GM19438 (cell line): ENCODE results near the gene UPK3B.
"Not testable (repeated sequence)": the region's sequence is repeated elsewhere in the genome, so short reads cannot be mapped to it uniquely, and the experiment has no call there.

Source experiments
- ATAC-seq: cut with Tn5 transposase; IDR thresholded peaks from one replicate; pipeline ENCODE4 v1.9.1; 2021; ENCODE audit warnings: low read depth; ENCODE audit not compliant: unreplicated experiment

UPK3B gene

DNA sequence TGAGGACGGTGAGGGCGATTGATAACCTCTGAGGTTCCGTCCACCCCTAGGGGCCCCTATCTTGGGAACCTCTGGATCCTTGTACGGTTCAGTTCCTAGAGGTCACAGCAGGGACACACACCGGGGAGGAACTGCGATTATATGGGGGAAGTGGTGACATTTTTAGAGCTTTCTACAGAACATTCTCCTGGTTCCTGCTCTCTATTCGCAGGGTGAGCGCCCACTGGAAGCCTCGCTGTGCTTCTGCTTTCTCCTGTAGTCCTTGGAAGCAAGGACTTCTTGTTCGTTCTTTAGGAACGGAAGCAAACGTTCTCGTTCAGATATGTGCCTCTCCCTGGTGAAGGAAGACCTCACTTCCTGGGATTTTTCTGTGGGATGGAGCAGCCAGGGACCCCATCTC lies 22.4 kb upstream of the UPK3B start:
- ATAC-seq, result not testable (repeated sequence)

DNA sequence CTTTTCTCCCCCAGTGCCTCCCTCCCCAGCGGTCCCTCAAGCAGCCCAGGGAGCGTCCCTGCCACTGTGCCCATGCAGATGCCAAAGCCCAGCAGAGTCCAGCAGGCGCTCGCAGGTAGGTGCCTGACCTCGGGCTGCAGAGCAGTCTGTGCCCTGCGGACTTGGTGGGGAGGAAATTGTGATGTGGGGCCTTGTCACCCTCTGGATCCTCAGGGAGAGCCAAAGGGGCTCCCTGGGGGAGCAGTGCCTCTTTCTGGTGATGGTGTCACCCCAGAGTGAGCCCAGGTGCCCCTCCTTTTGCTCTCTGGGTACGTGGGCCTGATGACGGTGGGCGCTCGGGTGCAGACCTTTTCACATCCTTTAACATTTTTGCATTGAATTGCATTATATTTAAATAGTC lies 18.2 kb upstream of the UPK3B start:
- not testable (repeated sequence) for ATAC-seq

DNA sequence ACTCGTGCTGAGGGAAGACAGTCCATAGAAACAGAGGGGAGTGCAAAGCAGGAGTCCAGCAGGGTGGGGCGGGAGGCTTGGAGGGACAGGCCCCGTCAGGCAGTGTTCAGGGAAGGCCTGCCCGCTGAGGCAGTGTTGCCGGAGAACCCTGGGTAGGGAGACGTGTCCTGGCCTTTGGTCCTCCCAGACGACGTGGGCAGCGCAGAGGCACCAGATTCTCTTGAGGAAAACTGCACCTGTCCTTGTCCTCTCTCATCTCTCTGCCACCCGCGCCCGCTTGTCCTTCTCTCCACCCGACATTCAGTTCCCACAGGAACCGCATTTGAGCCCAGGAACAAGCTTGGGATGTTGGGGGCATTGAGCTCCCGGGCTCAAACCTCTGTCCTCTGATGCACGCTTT lies 14.6 kb upstream of the UPK3B start:
- ATAC-seq, result not testable (repeated sequence)

DNA sequence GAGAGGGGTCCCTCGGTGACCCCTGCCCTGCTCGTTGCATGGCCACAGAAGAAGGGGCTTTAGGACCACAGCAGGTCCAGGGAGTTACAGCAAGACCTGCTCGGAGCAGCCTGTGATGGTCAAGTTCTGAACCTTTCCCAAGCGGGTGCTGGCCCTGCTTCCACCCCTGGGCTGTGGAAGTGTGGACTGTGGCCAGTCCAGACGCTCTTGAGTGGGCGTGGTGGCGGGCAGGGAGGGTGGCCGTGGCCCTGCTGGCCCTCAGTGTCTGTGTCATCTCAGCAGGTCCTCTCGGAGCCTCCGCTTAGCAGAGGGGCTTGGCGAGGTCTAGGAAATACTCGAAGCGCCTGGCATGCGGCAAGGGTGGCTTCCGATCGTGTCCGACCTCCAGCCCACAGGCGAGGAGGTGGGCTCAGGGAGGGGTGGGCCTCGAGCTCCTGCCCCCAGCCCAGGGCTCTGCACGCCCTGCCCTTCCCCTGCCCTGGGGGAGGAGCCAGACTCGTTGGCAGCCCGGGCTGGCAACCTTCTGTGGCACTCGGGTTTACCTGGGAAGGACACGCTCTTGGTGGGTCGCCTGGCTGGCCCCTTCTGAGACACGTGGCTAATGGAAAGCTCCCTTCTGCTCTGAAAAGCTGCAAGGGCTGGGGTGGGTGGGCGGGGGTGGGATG lies 12.3 kb upstream of the UPK3B start:
- not testable (repeated sequence) for ATAC-seq

DNA sequence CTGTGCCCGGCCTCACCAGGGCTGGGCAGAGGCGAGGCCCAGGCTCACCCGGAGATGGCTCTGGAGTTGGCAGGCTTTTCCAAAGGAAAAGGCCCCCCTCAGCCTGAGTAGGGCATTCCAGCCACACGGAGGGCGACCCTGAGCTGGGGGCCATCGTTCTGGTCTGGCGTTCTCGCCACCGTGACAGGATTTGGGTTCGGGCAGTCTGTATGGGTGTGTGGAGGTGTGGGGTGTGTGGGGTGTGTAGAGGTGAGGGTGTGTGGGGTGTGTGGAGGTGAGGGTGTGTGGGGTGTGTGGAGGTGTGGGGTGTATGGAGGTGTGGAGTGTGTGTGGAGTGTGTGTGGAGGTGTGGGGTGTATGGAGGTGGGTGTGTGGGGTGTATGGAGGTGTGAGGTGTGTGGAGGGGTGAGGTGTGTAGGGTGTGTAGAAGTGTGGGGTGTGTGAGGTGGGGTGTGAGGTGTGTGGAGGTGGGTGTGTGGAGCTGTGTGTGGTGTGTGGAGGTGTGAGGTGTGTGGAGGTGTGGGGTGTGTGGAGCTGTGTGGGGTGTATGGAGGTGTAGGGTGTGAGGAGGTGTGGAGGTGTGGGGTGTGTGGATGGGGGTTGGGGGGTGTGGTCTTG lies 11.7 kb upstream of the UPK3B start:
- not testable (repeated sequence) for ATAC-seq

DNA sequence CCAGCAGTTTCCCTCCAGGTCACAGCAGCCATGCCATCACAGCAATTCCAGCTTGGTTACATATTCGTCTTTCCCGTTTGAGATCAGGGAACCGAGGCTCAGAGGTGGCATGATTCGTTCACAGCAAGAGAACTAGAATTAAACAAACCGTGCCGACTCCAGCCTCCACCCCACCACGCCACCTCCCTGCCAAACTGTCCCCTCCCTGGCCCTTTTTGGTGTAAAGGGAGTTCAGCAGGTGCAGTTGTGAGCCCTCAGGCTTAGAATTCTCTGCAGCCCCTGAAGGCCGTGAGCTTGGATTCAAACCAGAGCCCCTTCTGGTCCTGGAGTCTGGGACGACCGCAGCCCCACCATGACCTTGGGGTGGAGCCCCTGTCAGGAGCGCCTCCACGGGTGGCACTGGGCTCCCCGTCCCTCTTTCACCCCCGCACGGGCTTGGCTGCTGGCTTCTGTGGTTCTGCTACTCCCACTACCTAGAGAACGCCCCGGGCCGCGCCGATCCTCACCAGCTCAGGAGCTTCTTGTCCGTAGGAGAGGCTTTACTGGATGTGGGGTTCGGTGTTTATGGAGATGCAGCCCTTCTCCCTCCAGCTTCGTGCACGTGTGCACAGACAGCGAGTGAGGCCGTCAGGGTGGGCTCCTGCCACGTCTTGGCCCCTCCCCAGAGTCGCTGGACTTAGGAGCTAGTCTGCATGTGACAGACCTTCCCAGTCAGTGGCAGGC lies 11.0 kb upstream of the UPK3B start:
- not testable (repeated sequence) for ATAC-seq

DNA sequence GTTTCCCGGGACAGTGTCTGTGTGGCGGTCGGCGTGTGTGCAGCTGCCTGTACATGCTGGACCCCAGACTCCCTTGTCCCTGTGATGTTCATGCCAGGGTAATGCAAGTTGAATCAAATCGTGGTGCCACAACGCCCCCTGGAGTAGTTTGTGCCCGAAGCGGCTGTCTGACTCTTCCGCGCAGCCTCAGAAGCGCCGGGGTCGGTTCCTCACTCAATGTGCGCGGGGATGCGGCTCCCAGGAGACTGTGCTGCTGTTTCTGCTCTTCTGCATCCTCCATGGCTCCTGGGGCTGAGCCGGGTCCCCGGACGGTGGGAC lies 10.5 kb upstream of the UPK3B start:
- ATAC-seq, result not testable (repeated sequence)

DNA sequence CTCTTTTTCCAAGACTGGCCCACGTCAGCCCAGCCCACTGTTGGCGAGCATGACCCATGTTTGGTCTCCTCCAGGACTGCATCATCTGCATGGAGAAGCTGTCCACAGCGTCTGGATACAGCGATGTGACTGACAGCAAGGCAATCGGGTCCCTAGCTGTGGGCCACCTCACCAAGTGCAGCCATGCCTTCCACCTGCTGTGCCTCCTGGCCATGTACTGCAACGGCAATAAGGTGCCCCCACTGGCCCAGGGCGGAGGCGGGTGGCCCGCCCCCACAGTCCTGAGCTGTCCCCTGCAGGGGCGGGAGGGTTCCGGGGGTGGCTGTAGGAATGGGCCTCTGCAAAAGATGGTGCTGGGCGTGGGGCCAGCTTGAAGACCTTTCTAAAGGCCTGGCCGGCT lies 8.1 kb upstream of the UPK3B start:
- ATAC-seq, result not testable (repeated sequence)

DNA sequence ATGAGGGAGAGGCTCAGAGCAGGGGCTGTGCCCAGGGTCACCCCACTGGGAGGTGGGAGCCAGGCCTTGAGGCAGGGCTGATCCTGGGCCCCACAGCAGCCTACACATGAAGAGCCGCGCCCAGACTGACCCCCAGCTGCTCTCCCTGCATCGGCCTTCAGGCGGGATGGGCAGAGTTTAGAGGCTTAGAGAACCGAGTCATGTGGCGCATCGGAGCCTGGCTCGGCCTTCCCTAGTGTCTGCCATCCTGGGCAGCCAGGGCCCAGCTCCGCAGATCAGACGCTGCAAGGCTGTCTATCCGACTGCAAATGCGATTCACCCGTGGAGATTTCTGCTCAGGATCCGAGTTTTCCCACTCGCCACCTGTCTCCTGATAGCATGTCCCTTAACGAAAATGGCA lies 7.5 kb upstream of the UPK3B start:
- ATAC-seq, result not testable (repeated sequence)

DNA sequence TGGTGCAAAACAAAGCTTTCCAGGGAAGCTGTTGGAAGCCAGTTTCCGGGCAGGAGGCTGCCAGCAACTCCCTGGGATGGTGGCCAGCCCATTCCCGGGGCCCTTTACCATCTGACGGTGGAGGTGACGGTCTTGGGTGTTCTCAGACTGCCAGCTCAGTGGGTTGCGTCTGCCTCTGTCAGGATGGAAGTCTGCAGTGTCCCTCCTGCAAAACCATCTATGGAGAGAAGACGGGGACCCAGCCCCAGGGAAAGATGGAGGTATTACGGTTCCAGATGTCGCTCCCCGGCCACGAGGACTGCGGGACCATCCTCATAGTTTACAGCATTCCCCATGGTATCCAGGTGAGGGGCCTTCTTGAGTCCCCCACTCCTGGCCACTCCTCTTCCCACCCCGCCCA lies 7.1 kb upstream of the UPK3B start:
- ATAC-seq, result not testable (repeated sequence)

DNA sequence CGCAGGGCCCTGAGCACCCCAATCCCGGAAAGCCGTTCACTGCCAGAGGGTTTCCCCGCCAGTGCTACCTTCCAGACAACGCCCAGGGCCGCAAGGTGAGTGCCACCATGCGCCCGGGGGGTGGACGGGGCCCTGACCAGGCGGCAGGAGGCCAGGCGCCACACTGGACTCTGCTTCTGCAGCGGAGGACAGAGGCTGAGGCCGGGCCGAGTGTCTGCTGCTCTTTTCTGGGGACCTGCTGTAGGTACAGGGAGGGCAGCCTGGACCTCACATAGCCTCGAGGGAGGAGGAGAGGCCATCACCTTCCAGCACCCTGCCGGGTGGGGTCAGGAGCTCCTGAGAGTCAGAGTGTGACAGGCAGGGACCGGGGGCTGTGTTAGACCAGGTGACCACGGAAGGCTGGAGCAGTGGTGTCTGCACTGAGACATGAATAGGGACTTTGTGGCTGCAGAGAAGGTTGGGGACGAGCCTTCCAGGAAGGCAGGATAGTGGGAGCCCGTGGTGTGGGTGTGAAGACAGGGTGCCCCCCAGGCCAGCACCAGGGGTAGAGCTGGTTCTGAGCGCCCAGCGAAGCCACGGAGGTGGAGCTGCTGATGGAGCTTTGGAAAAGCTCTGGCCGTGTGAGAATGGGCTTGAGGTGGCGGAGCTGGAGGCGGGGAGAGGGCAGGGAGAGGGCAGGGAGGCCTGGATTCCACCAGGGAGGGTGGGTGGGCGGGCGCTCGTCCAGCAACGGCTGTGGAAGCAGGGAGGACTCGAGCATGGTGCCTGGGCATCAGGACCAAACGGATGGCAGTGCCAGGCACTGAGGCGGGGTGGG lies 5.8 kb upstream of the UPK3B start:
- ATAC-seq, result not testable (repeated sequence)

DNA sequence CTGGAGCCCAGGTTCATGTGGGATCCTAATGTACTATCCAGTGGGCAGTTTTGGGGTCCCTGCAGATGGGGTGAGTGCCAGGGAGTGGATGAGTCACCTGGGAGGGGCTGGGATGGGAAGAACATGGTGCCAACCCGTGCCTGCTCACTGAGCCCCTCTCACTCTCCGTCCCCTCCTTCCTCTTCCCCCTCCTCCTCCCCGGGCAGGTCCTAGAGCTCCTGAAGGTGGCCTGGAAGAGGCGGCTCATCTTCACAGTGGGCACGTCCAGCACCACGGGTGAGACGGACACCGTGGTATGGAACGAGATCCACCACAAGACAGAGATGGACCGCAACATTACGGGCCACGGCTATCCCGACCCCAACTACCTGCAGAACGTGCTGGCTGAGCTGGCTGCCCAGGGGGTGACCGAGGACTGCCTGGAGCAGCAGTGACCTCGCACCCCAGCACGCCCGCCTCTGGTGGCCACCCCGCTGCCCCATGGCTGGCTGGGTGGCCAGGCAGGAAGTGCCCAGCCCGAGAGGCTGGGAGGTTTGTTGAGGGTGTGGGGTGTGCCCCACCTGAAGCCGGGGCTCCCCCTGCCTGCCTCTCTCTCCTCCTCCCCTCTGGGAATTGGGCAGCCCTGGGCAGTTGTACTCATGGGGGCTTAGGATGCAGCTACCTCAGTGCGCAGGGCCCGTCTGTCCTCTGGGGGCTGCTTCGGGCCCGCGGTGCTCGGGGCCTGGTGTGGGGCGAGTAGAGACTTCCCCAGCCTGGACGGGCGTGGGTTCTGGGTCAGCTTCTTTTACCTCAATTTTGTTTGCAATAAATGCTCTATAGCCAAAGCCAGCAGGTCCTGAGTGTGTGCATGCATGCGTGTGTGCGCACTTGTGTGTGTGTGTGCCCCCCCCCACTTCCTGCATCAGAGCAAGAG lies 4.9 kb upstream of the UPK3B start:
- ATAC-seq, result no peak

DNA sequence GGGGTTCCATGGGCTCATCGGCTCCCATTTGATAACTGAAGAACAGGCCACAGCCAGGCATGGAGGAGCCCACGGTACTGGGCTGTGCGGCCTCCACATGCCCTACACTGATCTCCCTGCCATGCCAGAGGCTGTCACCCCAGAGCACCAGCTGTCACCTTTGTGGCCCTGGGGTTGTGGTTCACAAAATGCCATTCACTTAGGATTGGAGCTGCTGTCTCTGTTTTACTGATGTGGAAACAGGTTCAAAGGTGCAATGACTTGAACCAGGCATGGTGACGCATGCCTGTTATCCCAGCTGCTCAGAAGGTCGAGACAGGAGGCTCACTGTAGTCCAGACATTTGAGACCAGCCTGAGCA lies 4.3 kb upstream of the UPK3B start:
- no peak for ATAC-seq

DNA sequence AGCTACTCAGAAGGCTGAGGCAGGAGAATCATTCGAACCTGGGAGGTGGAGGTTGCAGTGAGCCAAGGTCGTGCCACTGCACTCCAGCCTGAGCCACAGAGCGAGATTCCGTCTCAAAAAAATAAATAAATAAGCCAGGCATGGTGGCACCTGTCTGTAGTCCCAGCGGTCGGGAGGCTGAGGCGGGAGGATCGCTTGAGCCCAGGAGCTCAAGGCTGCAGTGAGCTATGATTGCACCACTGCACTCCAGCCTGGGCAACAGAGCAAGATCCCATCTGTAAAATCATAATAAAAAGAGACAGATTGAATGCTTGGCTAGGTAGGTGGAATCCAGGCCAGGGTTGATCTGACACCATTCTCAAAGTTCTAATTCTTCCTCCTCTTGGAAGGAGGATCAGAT lies 3.7 kb upstream of the UPK3B start:
- ATAC-seq, result not testable (repeated sequence)

DNA sequence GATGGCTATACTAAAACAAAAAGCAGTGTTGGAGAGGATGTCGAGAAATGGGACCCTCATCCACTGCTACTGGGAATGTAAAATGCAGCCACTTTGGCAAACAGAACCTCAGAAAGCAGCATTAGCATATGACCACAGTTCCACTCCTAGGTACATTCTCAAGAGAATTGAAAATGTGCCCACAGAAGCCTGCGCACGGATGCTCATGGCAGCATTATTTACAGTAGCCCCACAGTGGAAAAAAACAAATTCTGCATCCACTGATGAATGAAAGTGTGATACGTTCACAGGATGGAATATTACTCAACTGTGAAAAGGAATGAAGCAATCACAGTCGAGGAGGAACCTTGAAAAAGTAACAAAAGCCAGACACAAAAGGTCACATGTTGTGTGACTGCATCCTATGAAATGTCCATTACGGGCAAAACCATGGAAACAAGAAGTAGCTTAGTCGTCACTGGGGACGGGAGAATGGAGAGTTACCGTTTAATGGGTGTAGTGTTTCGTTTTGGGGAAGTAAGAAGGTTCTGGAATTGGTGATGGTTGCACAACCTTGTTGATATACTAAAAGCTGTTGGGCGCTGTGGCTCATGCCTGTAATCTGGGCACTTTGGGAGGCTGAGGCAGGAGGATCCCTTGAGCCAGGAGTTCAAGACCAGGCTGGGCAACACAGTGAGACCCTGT lies 2.5 kb upstream of the UPK3B start:
- no peak for ATAC-seq

DNA sequence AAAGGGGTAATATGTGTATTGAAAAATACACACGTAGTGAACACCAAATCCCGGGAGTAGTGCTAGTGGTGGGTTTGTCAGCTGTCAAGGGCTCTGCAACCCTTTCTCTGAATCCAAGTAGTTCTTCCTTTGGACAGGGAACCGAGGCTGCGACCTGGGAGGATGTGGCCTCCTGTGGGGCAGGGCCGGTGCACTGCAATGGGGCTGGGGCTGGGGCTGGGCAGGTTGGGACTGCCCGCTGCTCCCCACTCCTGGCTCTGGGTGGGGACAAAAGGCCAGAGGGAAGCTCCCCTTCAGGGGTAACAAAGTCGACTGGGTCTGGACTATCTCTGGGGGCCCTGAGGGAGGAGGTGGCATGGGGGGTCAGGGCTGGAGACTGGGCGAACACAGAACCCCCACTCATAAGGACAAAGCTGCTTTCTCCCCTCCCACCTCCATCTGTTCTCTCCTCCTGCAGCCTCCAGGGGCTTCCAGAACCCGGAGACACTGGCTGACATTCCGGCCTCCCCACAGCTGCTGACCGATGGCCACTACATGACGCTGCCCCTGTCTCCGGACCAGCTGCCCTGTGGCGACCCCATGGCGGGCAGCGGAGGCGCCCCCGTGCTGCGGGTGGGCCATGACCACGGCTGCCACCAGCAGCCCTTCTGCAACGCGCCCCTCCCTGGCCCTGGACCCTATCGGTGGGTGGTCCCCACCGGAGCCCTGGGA lies 1.0 kb downstream of the UPK3B start:
- not testable (repeated sequence) for ATAC-seq

DNA sequence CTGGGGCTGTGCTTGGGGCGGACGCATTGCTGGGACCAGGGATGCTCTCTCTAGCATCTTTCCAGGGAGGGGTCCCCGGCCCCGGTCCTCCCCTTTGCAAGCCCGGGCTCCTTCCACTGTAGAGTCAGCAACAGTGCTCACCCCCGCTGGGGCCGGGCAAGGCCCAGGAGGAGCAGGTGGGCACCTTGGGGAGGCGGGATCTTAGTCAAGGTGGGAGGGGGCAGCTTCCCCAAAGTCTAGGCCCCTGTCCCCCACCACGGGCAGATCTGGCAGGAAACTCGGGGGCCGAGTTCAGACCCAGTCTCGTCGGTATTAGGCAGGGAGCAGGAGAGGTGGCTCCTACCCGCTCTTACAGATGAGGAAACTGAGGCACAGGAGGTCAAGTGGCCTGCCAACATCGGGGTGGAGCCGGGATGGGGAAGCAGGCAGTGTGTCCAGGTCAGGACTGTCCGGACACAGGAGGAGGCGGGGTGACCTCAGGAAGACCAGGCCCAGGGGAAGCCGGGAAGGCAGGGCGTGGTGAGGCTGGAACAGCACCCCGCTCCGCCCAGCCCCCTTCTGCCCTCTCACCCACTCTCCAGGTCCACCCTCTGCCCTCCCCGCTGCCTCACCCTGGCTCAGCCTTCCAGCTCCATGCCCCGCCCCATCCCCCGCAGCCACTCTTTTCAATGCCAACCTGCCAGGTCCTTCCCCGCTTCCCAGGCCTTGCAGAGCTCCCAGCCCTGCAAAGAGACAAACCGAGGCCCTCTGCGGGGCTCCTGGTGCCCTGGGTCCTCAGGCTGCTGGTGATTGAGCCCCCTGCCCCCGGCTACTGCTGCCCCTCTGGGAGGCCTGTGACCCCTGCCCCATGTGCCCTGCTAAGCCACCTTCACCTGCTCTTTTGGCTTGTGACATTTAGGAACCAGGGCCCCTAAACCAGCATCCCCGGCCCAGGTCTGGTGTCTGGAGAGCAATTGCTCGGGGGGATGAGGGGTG lies 1.8 kb downstream of the UPK3B start:
- ATAC-seq, result not testable (repeated sequence)
